22Rv1 (cell line): ENCODE results near the gene FTL.

Experiments used
- CTCF ChIP-seq: fragments of 450-650 bp; IDR thresholded peaks from 2 replicates; pipeline ENCODE4 v1.5.1; 2017; ENCODE audit warnings: mild to moderate bottlenecking
- ZFX ChIP-seq: fragments of 450-650 bp; IDR thresholded peaks from 2 replicates; pipeline ENCODE4 v1.6.1; 2017; ENCODE audit warnings: antibody characterized with exemption, borderline replicate concordance

- TF ChIP-seq CTCF = no peak
- TF ChIP-seq ZFX = no peak
Measured at GRCh38 chr19:48982280-48982679, 17.2 kb downstream of the FTL start.
